SKM-1 (cell line): Measurements from ENCODE around the gene FBXW8.

Experiments
- DNase-seq: peaks from one replicate; lab custom pipeline; 2025; ENCODE audit not compliant: unreplicated experiment; lab: John Stamatoyannopoulos, UW

The FBXW8 gene

GRCh38 chr12:117072106-117072505, 161.4 kb downstream of the FBXW8 start:
- DNase-seq = no peak

- DNase-seq = no peak
These were observed 162.2 kb downstream of the FBXW8 start for GRCh38 chr12:117072736-117073490.

- DNase-seq = no peak
These were observed 162.9 kb downstream of the FBXW8 start for GRCh38 chr12:117073611-117074010.

- DNase-seq = no peak
These were observed 165.9 kb downstream of the FBXW8 start for GRCh38 chr12:117076410-117077372.

GRCh38 chr12:117079487-117079886, 168.7 kb downstream of the FBXW8 start:
- no peak for DNase-seq

GRCh38 chr12:117080661-117081144, 170.0 kb downstream of the FBXW8 start:
- no peak for DNase-seq
